H9 (cell line): ENCODE results near the gene TCERG1L. TPM values are rescaled to one million over a fixed set of nuclear protein-coding genes. Genes with fewer than 3 reads are reported as not detected.

Experiments used
- DNase-seq: peaks from one replicate; pipeline ENCODE4 v3.0.0-alpha.2; 2017
- H2AFZ ChIP-seq: one replicate; pipeline ENCODE4 v1.6.1; 2013; ENCODE audit warnings: mild to moderate bottlenecking, low read length, control low read depth, moderate library complexity
- H2AK5ac ChIP-seq: 2 replicates; pipeline ENCODE4 v1.6.1; 2013; ENCODE audit warnings: low read length, control low read depth, mixed read lengths; ENCODE audit not compliant: insufficient read length
- H2BK120ac ChIP-seq: one replicate; pipeline ENCODE4 v1.6.1; 2013; ENCODE audit warnings: low read depth, mild to moderate bottlenecking, low read length, control low read depth, inconsistent platforms; ENCODE audit not compliant: poor library complexity, severe bottlenecking
- H2BK12ac ChIP-seq: 2 replicates; pipeline ENCODE4 v1.6.1; 2013; ENCODE audit warnings: low read length, control low read depth, mixed read lengths, low read depth; ENCODE audit not compliant: insufficient read length
- H2BK15ac ChIP-seq: 2 replicates; pipeline ENCODE4 v1.6.1; 2013; ENCODE audit warnings: low read depth, low read length, control low read depth
- H2BK20ac ChIP-seq: one replicate; pipeline ENCODE4 v1.6.1; 2013; ENCODE audit warnings: low read depth, mild to moderate bottlenecking, low read length, control low read depth, inconsistent platforms; ENCODE audit not compliant: poor library complexity, severe bottlenecking
- H2BK5ac ChIP-seq: 2 replicates; pipeline ENCODE4 v1.6.1; 2013; ENCODE audit warnings: low read length, control low read depth, mixed read lengths; ENCODE audit not compliant: insufficient read length
- H3K14ac ChIP-seq: 2 replicates; pipeline ENCODE4 v1.6.1; 2013; ENCODE audit warnings: low read length, control low read depth; ENCODE audit not compliant: insufficient read depth
- H3K18ac ChIP-seq: 2 replicates; pipeline ENCODE4 v1.6.1; 2013; ENCODE audit warnings: low read depth, mild to moderate bottlenecking, mixed read lengths, low read length, control low read depth; ENCODE audit not compliant: insufficient read length
- H3K23ac ChIP-seq: 2 replicates; pipeline ENCODE4 v1.6.1; 2013; ENCODE audit warnings: low read length, control low read depth, mixed read lengths, low read depth; ENCODE audit not compliant: insufficient read length
- H3K23me2 ChIP-seq: 2 replicates; pipeline ENCODE4 v1.6.1; 2013; ENCODE audit warnings: low read depth, mild to moderate bottlenecking, mixed read lengths, low read length, control low read depth; ENCODE audit not compliant: insufficient read length, poor library complexity, severe bottlenecking
- H3K27ac ChIP-seq: 2 replicates; pipeline ENCODE4 v1.5.1; 2013; ENCODE audit warnings: low read length, control low read depth, mixed read lengths, low read depth; ENCODE audit not compliant: insufficient read length
- H3K27me3 ChIP-seq: 2 replicates; pipeline ENCODE4 v1.6.1; 2013; ENCODE audit warnings: low read length, control low read depth, inconsistent platforms; ENCODE audit not compliant: insufficient read depth
- H3K4ac ChIP-seq: 2 replicates; pipeline ENCODE4 v1.6.1; 2013; ENCODE audit warnings: low read depth, mild to moderate bottlenecking, control low read depth, inconsistent platforms, low read length, moderate library complexity
- H3K4me1 ChIP-seq: 2 replicates; pipeline ENCODE4 v1.6.1; 2013; ENCODE audit warnings: low read length, control low read depth, inconsistent platforms; ENCODE audit not compliant: insufficient read depth
- H3K4me2 ChIP-seq: 2 replicates; pipeline ENCODE4 v1.6.1; 2013; ENCODE audit warnings: low read length, control low read depth, mixed read lengths; ENCODE audit not compliant: insufficient read length, insufficient read depth
- H3K56ac ChIP-seq: 2 replicates; pipeline ENCODE4 v1.6.1; 2013; ENCODE audit warnings: low read depth, mild to moderate bottlenecking, mixed read lengths, low read length, control low read depth; ENCODE audit not compliant: insufficient read length
- H3K79me1 ChIP-seq: 2 replicates; pipeline ENCODE4 v1.6.1; 2013; ENCODE audit warnings: low read depth, mild to moderate bottlenecking, moderate library complexity, low read length, control low read depth, inconsistent platforms; ENCODE audit not compliant: insufficient read depth, poor library complexity, severe bottlenecking
- H3K79me2 ChIP-seq: 2 replicates; pipeline ENCODE4 v1.6.1; 2013; ENCODE audit warnings: low read length, control low read depth, inconsistent platforms; ENCODE audit not compliant: insufficient read depth
- H3K9ac ChIP-seq: 2 replicates; pipeline ENCODE4 v1.6.1; 2013; ENCODE audit warnings: low read length, control low read depth, mixed read lengths; ENCODE audit not compliant: insufficient read length; ENCODE audit errors: extremely low read depth
- H3K9me3 ChIP-seq: one replicate; pipeline ENCODE4 v1.6.1; 2013; ENCODE audit warnings: low read depth, low read length, inconsistent platforms; ENCODE audit not compliant: control insufficient read depth
- H3T11ph ChIP-seq: one replicate; pipeline ENCODE4 v1.6.1; 2013; ENCODE audit warnings: mild to moderate bottlenecking, low read length, control low read depth, inconsistent platforms
- H4K20me1 ChIP-seq: one replicate; pipeline ENCODE4 v1.6.1; 2013; ENCODE audit not compliant: control insufficient read depth, insufficient read length, insufficient read depth
- H4K5ac ChIP-seq: 2 replicates; pipeline ENCODE4 v1.6.1; 2013; ENCODE audit warnings: low read depth, mild to moderate bottlenecking, mixed read lengths, low read length, control low read depth; ENCODE audit not compliant: insufficient read length
- H4K8ac ChIP-seq: replicated peaks from 2 replicates; pipeline ENCODE4 v1.6.1; 2013; ENCODE audit warnings: low read length, control low read depth, mixed read lengths, low read depth; ENCODE audit not compliant: insufficient read length
- H4K91ac ChIP-seq: 2 replicates; pipeline ENCODE4 v1.6.1; 2013; ENCODE audit warnings: low read depth, mild to moderate bottlenecking, moderate library complexity, mixed read lengths, low read length, control low read depth; ENCODE audit not compliant: insufficient read length
- H3K27ac Mint-ChIP-seq, 3 experiments: 2 replicates in 2 of 3; 3 replicates in 1 of 3; pipeline ENCODE4 v1.8.0; 2020 to 2021; ENCODE audit warnings: mixed read lengths in 3 of 3, mild to moderate bottlenecking in 1 of 3, moderate library complexity in 1 of 3
- H3K27me3 Mint-ChIP-seq: 2 replicates; pipeline ENCODE4 v1.8.0; 2021; ENCODE audit warnings: low read depth, mild to moderate bottlenecking, moderate library complexity, mixed read lengths
- H3K36me3 Mint-ChIP-seq, 3 experiments: 2 replicates in 2 of 3; 3 replicates in 1 of 3; pipeline ENCODE4 v1.8.0; 2020 to 2021; ENCODE audit warnings: low read depth in 3 of 3, mixed read lengths in 3 of 3; ENCODE audit not compliant: insufficient read depth in 1 of 3
- H3K4me1 Mint-ChIP-seq, 2 experiments: 2 replicates each; pipeline ENCODE4 v1.8.0; 2020; ENCODE audit warnings: mixed read lengths in 2 of 2
- H3K4me3 Mint-ChIP-seq, 2 experiments: 2 replicates in 1 of 2; 3 replicates in 1 of 2; pipeline ENCODE4 v1.8.0; 2020 to 2021; ENCODE audit warnings: mild to moderate bottlenecking in 2 of 2, mixed read lengths in 2 of 2, moderate library complexity in 1 of 2
- H3K9me3 Mint-ChIP-seq, 2 experiments: 2 replicates in 1 of 2; 3 replicates in 1 of 2; pipeline ENCODE4 v1.8.0; 2020; ENCODE audit warnings: mild to moderate bottlenecking in 2 of 2, mixed read lengths in 2 of 2, moderate library complexity in 1 of 2
- WGBS: extraction: QIAGEN DNeasy Blood & Tissue Kit; methylation state at CpG from one replicate; pipeline ENCODE4 v1.1.7; 2013; ENCODE audit warnings: missing lambda C conversion rate, low lambda C conversion rate, mixed read lengths; ENCODE audit not compliant: insufficient read length; ENCODE audit errors: extremely low coverage; 5-methylcytosine and 5-hydroxymethylcytosine counted together
- total RNA-seq: library from RNA; stranded (reverse); gene quantifications from 2 replicates; pipeline ENCODE4 v1.2.1, GENCODE V29; 2021
- TF ChIP-seq, protein P1 (sequence below): fragments of 200-600 bp; sonication (generic); conservative IDR thresholded peaks from 3 replicates; pipeline ENCODE4 v1.8.0; 2021; ENCODE audit warnings: antibody characterized with exemption, mild to moderate bottlenecking

The TCERG1L gene
- total RNA-seq, 1 experiment from 2014 or later = 3.3 TPM

DNA sequence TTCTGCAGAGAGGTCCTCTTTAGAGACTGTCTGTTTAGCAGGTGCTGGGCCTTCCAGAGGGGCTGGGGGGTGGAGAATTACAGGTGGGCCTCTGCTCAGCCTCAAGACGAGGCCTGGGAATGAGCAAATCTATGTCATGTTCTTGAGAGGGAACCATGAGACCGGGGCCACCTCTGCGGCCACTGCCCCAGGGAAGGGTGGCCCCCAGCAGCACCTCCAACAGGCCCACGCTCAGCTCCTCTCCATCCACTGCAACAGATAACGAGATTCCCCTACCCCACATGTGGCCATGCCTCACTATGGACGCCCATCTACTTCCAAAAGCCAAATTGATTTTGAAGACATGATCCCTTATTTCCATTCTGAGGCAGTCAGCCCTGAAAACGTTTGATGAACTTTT, 176.9 kb downstream of the TCERG1L start:
- Histone ChIP-seq H3K56ac (no peak overlapping the region), H2BK120ac (no peak overlapping the region), H4K20me1 (no peaks in the 10 kb centered on the region), H3T11ph (no peak overlapping the region), H2BK12ac (no peak overlapping the region), H3K4ac (no peak overlapping the region), H3K9ac (no peak overlapping the region), H3K14ac (no peak overlapping the region), H3K27me3 (no peaks in the 10 kb centered on the region), H4K8ac (no peak overlapping the region), H2BK20ac (no peak overlapping the region), H3K79me1 (no peaks in the 10 kb centered on the region), H2AK5ac (no peak overlapping the region), H3K23me2 (no peaks in the 10 kb centered on the region), H2BK15ac (no peak overlapping the region), H3K18ac (no peak overlapping the region), H3K4me2 (no peak overlapping the region), H3K79me2 (no peaks in the 10 kb centered on the region), H2AFZ (no peak overlapping the region), H4K91ac (no peak overlapping the region), H3K4me1 (peaks cover 2% of the 10 kb centered on the region; the same call in 1 of the 2 replicates), H4K5ac (no peak overlapping the region), H3K27ac (no peak overlapping the region), H3K9me3 (no peaks in the 10 kb centered on the region), H2BK5ac (no peak overlapping the region), H3K23ac (no peak overlapping the region)
- no peaks in the 10 kb centered on the region; a peak in 1 of 5 replicates for H3K9me3 Mint-ChIP-seq
- H3K4me3 Mint-ChIP-seq = no peak overlapping the region
- no peak for DNase-seq
- WGBS = no CpG with 5 or more reads among the region's 7 CpGs
- peaks cover 16 to 24% of the 10 kb centered on the region in 2 experiments for H3K4me1 Mint-ChIP-seq
- H3K27ac Mint-ChIP-seq = no peak overlapping the region
- H3K36me3 Mint-ChIP-seq = peaks cover 0 to 3% (median 2%) of the 10 kb centered on the region in 3 experiments; a peak in 4 of 7 replicates
- TF ChIP-seq, protein P1, sequence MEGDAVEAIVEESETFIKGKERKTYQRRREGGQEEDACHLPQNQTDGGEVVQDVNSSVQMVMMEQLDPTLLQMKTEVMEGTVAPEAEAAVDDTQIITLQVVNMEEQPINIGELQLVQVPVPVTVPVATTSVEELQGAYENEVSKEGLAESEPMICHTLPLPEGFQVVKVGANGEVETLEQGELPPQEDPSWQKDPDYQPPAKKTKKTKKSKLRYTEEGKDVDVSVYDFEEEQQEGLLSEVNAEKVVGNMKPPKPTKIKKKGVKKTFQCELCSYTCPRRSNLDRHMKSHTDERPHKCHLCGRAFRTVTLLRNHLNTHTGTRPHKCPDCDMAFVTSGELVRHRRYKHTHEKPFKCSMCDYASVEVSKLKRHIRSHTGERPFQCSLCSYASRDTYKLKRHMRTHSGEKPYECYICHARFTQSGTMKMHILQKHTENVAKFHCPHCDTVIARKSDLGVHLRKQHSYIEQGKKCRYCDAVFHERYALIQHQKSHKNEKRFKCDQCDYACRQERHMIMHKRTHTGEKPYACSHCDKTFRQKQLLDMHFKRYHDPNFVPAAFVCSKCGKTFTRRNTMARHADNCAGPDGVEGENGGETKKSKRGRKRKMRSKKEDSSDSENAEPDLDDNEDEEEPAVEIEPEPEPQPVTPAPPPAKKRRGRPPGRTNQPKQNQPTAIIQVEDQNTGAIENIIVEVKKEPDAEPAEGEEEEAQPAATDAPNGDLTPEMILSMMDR = no peak
- H3K27me3 Mint-ChIP-seq = peaks cover 1% of the 10 kb centered on the region; the same call in 1 of the 2 replicates
